Testis (tissue), 2 donors: ENCODE results near the gene ZFR2.

Experiments used
- CTCF ChIP-seq, 3 experiments: fragments of 450-650 bp in 2 of 3; fragments of 200-600 bp in 1 of 3; sonication (generic) in 1 of 3; IDR thresholded peaks; one replicate each; pipeline ENCODE4 v1.5.1; 2016 to 2019; ENCODE audit warnings: antibody characterized with exemption in 3 of 3, mild to moderate bottlenecking in 2 of 3, moderate library complexity in 1 of 3
- POLR2A ChIP-seq: fragments of 450-650 bp; IDR thresholded peaks from one replicate; pipeline ENCODE4 v1.6.1; 2017; ENCODE audit warnings: antibody characterized with exemption, mild to moderate bottlenecking, moderate library complexity

GRCh38 chr19:3761382-3762129 is 107.3 kb downstream of the ZFR2 start, which contains the start of gene APBA3:
- TF ChIP-seq CTCF (IDR thresholded peaks at IDR 0.05) (peak; percentile 80 to 89 (median 85)), POLR2A (no peak)
